Suppressor macrophage treated with lipopolysaccharide for 1 hour (primary cell): Measurements from ENCODE around the gene IGFBP6.
"Not testable (repeated sequence)": the region's sequence is repeated elsewhere in the genome, so short reads cannot be mapped to it uniquely, and the experiment has no call there.

Experiments
- DNase-seq, 3 donors: peaks; one replicate each; pipeline ENCODE4 v3.0.0-alpha.2; 2020 to 2022

IGFBP6 gene

GRCh38 chr12:53071591-53072551 is 25.6 kb upstream of the IGFBP6 start:
- DNase-seq = no peak

GRCh38 chr12:53073881-53074280 is 23.6 kb upstream of the IGFBP6 start:
- no peak for DNase-seq

GRCh38 chr12:53074283-53074998 is 23.0 kb upstream of the IGFBP6 start:
- DNase-seq = no peak

- no peak for DNase-seq
These were observed 22.5 kb upstream of the IGFBP6 start for GRCh38 chr12:53074999-53075370.

- DNase-seq = no peak
These were observed 21.0 kb upstream of the IGFBP6 start for GRCh38 chr12:53076461-53076860.

- DNase-seq = no peak
These were observed 20.4 kb upstream of the IGFBP6 start for GRCh38 chr12:53077030-53077429.

GRCh38 chr12:53078425-53079225 is 18.8 kb upstream of the IGFBP6 start:
- DNase-seq = no peak

- peak; percentile 97 to 98 (median 98) for DNase-seq
These were observed 18.0 kb upstream of the IGFBP6 start, which contains the start of gene SPRYD3 for GRCh38 chr12:53079226-53080117. SPRYD3 (minus strand) TSS chr12:53079390; CDS start chr12:53079333, 57 bp downstream.

- peak in 2 of 3 donors; percentile 56 to 76 for DNase-seq
These were observed 14.8 kb upstream of the IGFBP6 start for GRCh38 chr12:53082637-53083175.

- no peak for DNase-seq
These were observed 11.1 kb upstream of the IGFBP6 start for GRCh38 chr12:53086361-53086760.

GRCh38 chr12:53090105-53090504 is 7.4 kb upstream of the IGFBP6 start:
- no peak for DNase-seq

- DNase-seq = no peak
These were observed 6.9 kb upstream of the IGFBP6 start for GRCh38 chr12:53090554-53090953.

GRCh38 chr12:53091756-53092155 is 5.7 kb upstream of the IGFBP6 start:
- DNase-seq = no peak

GRCh38 chr12:53093777-53094393 is 3.6 kb upstream of the IGFBP6 start:
- peak; percentile 82 to 89 (median 87) for DNase-seq

- no peak for DNase-seq
These were observed 3.1 kb upstream of the IGFBP6 start for GRCh38 chr12:53094394-53094787.

- DNase-seq = not testable (repeated sequence)
These were observed 2.5 kb upstream of the IGFBP6 start for GRCh38 chr12:53094796-53095595.

GRCh38 chr12:53095596-53095895 is 1.9 kb upstream of the IGFBP6 start:
- DNase-seq = not testable (repeated sequence)

GRCh38 chr12:53096089-53096741 is 1.3 kb upstream of the IGFBP6 start:
- DNase-seq = peak; percentile 73 to 76 (median 75)

- DNase-seq = no peak
These were observed 708 bp upstream of the IGFBP6 start for GRCh38 chr12:53096759-53097158.

GRCh38 chr12:53097207-53097563 is 282 bp upstream of the IGFBP6 start:
- no peak for DNase-seq
